H1 (cell line): ENCODE results near the gene SPRR1A. TPM values are rescaled to one million over a fixed set of nuclear protein-coding genes. Genes with fewer than 3 reads are reported as not detected.

ENCODE experiments used
- CTCF ChIA-PET: fragments of 300-600 bp; sonication (Branson Sonifier 250); formaldehyde crosslinking; loops from one replicate; lab custom pipeline; 2021; ENCODE audit not compliant: partially characterized antibody; lab: Charles Lee
- POLR2A ChIA-PET: fragments of 300-600 bp; sonication (Branson Sonifier 250); formaldehyde crosslinking; loops from one replicate; lab custom pipeline; 2021; ENCODE audit warnings: inconsistent platforms; ENCODE audit not compliant: partially characterized antibody; lab: Charles Lee
- DNase-seq, 2 experiments: peaks; one replicate each; pipeline versions ENCODE4 v3.0.0 to v3.0.0-alpha.2; 2010 to 2022; ENCODE audit warnings: low spot score in 2 of 2, low read depth in 1 of 2, mixed read lengths in 1 of 2
- FAIRE-seq: peaks from 2 replicates; lab custom pipeline; 2011; peaks lifted over from hg19 to GRCh38; lab: Jason Lieb, UNC
- H2AFZ ChIP-seq: 2 replicates; pipeline ENCODE4 v1.8.1; 2012; ENCODE audit warnings: low read length, inconsistent platforms
- H2AK5ac ChIP-seq: 2 replicates; pipeline ENCODE4 v1.6.1; 2013; ENCODE audit warnings: low read depth, low read length
- H2BK120ac ChIP-seq: replicated peaks from 2 replicates; pipeline ENCODE3; 2013; ENCODE audit warnings: low read depth, low read length, inconsistent platforms
- H2BK12ac ChIP-seq: 2 replicates; pipeline ENCODE4 v1.6.1; 2013; ENCODE audit warnings: low read depth, low read length
- H2BK15ac ChIP-seq: 2 replicates; pipeline ENCODE4 v1.6.1; 2013; ENCODE audit warnings: low read length
- H2BK20ac ChIP-seq: 2 replicates; pipeline ENCODE4 v1.6.1; 2013; ENCODE audit warnings: low read length
- H2BK5ac ChIP-seq: 2 replicates; pipeline ENCODE4 v1.6.1; 2013; ENCODE audit warnings: low read depth, low read length
- H3K14ac ChIP-seq: 2 replicates; pipeline ENCODE4 v1.6.1; 2013; ENCODE audit warnings: inconsistent platforms; ENCODE audit not compliant: insufficient read length
- H3K18ac ChIP-seq: 2 replicates; pipeline ENCODE4 v1.6.1; 2013; ENCODE audit warnings: low read length; ENCODE audit errors: extremely low read depth
- H3K23ac ChIP-seq: 2 replicates; pipeline ENCODE4 v1.6.1; 2013; ENCODE audit warnings: inconsistent platforms; ENCODE audit not compliant: insufficient read length
- H3K23me2 ChIP-seq: 2 replicates; pipeline ENCODE4 v1.6.1; 2013; ENCODE audit warnings: low read depth, low read length
- H3K27ac ChIP-seq: 2 replicates; pipeline ENCODE4 v1.6.1; 2011; ENCODE audit warnings: low read depth, low read length, inconsistent platforms
- H3K27me3 ChIP-seq, 4 experiments: replicated peaks in 1 of 4; 1 replicate in 1 of 4; 2 replicates in 3 of 4; pipeline versions ENCODE4 v1.6.1 to v1.8.1; 2011 to 2013; ENCODE audit warnings: low read length in 3 of 4, mild to moderate bottlenecking in 3 of 4, inconsistent platforms in 2 of 4, mixed read lengths in 2 of 4, moderate library complexity in 1 of 4; ENCODE audit not compliant: control insufficient read depth in 3 of 4, insufficient read depth in 3 of 4; ENCODE audit errors: extremely low read depth in 1 of 4
- H3K36me3 ChIP-seq, 4 experiments: 2 replicates each; pipeline versions ENCODE4 v1.6.1 to v1.8.1; 2011 to 2013; ENCODE audit warnings: mild to moderate bottlenecking in 4 of 4, low read length in 3 of 4, moderate library complexity in 2 of 4, control low read depth in 1 of 4, inconsistent platforms in 1 of 4; ENCODE audit not compliant: insufficient read depth in 4 of 4, control insufficient read depth in 2 of 4
- H3K4ac ChIP-seq: replicated peaks from 2 replicates; pipeline ENCODE3; 2013; ENCODE audit warnings: low read length, low read depth, mixed read lengths, inconsistent platforms; ENCODE audit not compliant: insufficient read length
- H3K4me1 ChIP-seq, 4 experiments: replicated peaks in 1 of 4; 1 replicate in 1 of 4; 2 replicates in 3 of 4; pipeline versions ENCODE4 v1.6.1 to v1.8.1; 2011 to 2013; ENCODE audit warnings: low read length in 3 of 4, inconsistent platforms in 2 of 4, mixed read lengths in 1 of 4; ENCODE audit not compliant: insufficient read depth in 4 of 4, control insufficient read depth in 3 of 4
- H3K4me2 ChIP-seq, 2 experiments: 2 replicates each; pipeline versions ENCODE4 v1.6.1 to v1.8.1; 2011 to 2013; ENCODE audit warnings: low read depth in 2 of 2, low read length in 2 of 2, control low read depth in 1 of 2, inconsistent platforms in 1 of 2, mild to moderate bottlenecking in 1 of 2; ENCODE audit not compliant: insufficient read depth in 1 of 2
- H3K4me3 ChIP-seq, 4 experiments: fragments of 200-600, 300-600 bp in 1 of 4; sonication (generic), shearing (Covaris generic), sonication (Bioruptor Twin) in 1 of 4; 2 replicates each; pipeline versions ENCODE4 v1.5.1 to v1.8.1; 2011 to 2016; ENCODE audit warnings: low read length in 4 of 4, low read depth in 3 of 4, control low read depth in 2 of 4, inconsistent platforms in 2 of 4, mild to moderate bottlenecking in 2 of 4, mixed read lengths in 1 of 4, moderate library complexity in 1 of 4; ENCODE audit not compliant: insufficient read depth in 2 of 4; ENCODE audit errors: extremely low read depth in 1 of 4
- H3K56ac ChIP-seq: replicated peaks from 2 replicates; pipeline ENCODE3; 2013; ENCODE audit warnings: low read depth, mild to moderate bottlenecking, mixed read lengths, low read length, inconsistent platforms; ENCODE audit not compliant: insufficient read length
- H3K79me1 ChIP-seq: 2 replicates; pipeline ENCODE4 v1.6.1; 2013; ENCODE audit warnings: low read depth, low read length, control low read depth
- H3K79me2 ChIP-seq, 2 experiments: 2 replicates each; pipeline versions ENCODE4 v1.6.1 to v1.8.1; 2012 to 2013; ENCODE audit warnings: low read length in 2 of 2, mild to moderate bottlenecking in 2 of 2, inconsistent platforms in 1 of 2; ENCODE audit not compliant: insufficient read depth in 2 of 2, control insufficient read depth in 1 of 2
- H3K9ac ChIP-seq, 4 experiments: replicated peaks in 1 of 4; 1 replicate in 1 of 4; 2 replicates in 3 of 4; pipeline versions ENCODE4 v1.6.1 to v1.8.1; 2011 to 2013; ENCODE audit warnings: low read depth in 3 of 4, low read length in 3 of 4, control low read depth in 2 of 4, mild to moderate bottlenecking in 2 of 4, moderate library complexity in 2 of 4, inconsistent platforms in 1 of 4; ENCODE audit errors: extremely low read depth in 1 of 4
- H3K9me3 ChIP-seq, 2 experiments: 2 replicates each; pipeline versions ENCODE4 v1.6.1 to v1.8.1; 2012 to 2013; ENCODE audit warnings: mild to moderate bottlenecking in 2 of 2, moderate library complexity in 2 of 2, control low read depth in 1 of 2, inconsistent platforms in 1 of 2, low read depth in 1 of 2, low read length in 1 of 2, mixed read lengths in 1 of 2; ENCODE audit not compliant: insufficient read depth in 2 of 2
- H4K20me1 ChIP-seq, 2 experiments: replicated peaks in 1 of 2; 2 replicates each; pipeline versions ENCODE3 to v1.8.1; 2011 to 2013; ENCODE audit warnings: inconsistent platforms in 2 of 2, low read length in 2 of 2, mild to moderate bottlenecking in 1 of 2; ENCODE audit not compliant: insufficient read depth in 2 of 2, control insufficient read depth in 1 of 2
- H4K5ac ChIP-seq: 2 replicates; pipeline ENCODE4 v1.6.1; 2013; ENCODE audit warnings: low read length, low read depth, mixed read lengths, inconsistent platforms; ENCODE audit not compliant: insufficient read length
- H4K8ac ChIP-seq: 2 replicates; pipeline ENCODE4 v1.8.0; 2013; ENCODE audit warnings: mild to moderate bottlenecking, moderate library complexity, low read length, inconsistent platforms; ENCODE audit not compliant: insufficient read depth; ENCODE audit errors: extremely low read depth
- H4K91ac ChIP-seq: replicated peaks from 2 replicates; pipeline ENCODE3; 2013; ENCODE audit warnings: low read length, mixed read lengths, inconsistent platforms; ENCODE audit not compliant: insufficient read length
- CHD1 ChIP-seq: IDR thresholded peaks from 2 replicates; pipeline ENCODE4 v1.6.1; 2012; ENCODE audit warnings: low read depth, low read length, improper control_type of control experiment
- GTF2F1 ChIP-seq: IDR thresholded peaks from 2 replicates; pipeline ENCODE4 v1.6.1; 2012; ENCODE audit warnings: low read depth, low read length, improper control_type of control experiment, borderline replicate concordance
- JUND ChIP-seq: IDR thresholded peaks from 2 replicates; pipeline ENCODE4 v1.6.1; 2011; ENCODE audit warnings: mild to moderate bottlenecking, improper control_type of control experiment, low read length
- KDM5A ChIP-seq: fragments of 200-600 bp; IDR thresholded peaks from 2 replicates; pipeline ENCODE4 v1.7.1; 2012; ENCODE audit warnings: mild to moderate bottlenecking, low read length, inconsistent platforms, mixed read lengths
- PHF8 ChIP-seq: fragments of 200-600 bp; sonication (generic); conservative IDR thresholded peaks from 2 replicates; pipeline ENCODE4 v1.7.1; 2012; ENCODE audit warnings: low read depth, mild to moderate bottlenecking, inconsistent platforms, low read length, moderate library complexity
- RFX5 ChIP-seq: IDR thresholded peaks from 2 replicates; pipeline ENCODE4 v1.6.1; 2011; ENCODE audit warnings: low read depth, low read length, improper control_type of control experiment, borderline replicate concordance
- RNF2 ChIP-seq: fragments of 200-900, 300-1000 bp; sonication (generic); IDR thresholded peaks from 2 replicates; pipeline ENCODE4 v1.7.1; 2016; ENCODE audit warnings: borderline replicate concordance, low read depth, mild to moderate bottlenecking, antibody characterized with exemption, low read length; ENCODE audit not compliant: poor library complexity, severe bottlenecking; ENCODE audit errors: missing control alignments
- SIN3A ChIP-seq, 2 experiments: IDR thresholded peaks in 1 of 2; conservative IDR thresholded peaks in 1 of 2; 2 replicates each; pipeline ENCODE4 v1.6.1; 2011 to 2012; ENCODE audit warnings: low read length in 2 of 2, improper control_type of control experiment in 1 of 2, low read depth in 1 of 2, mild to moderate bottlenecking in 1 of 2
- SP1 ChIP-seq: IDR thresholded peaks from 2 replicates; pipeline ENCODE4 v1.6.1; 2011; ENCODE audit warnings: low read depth, low read length
- SP4 ChIP-seq: IDR thresholded peaks from 2 replicates; pipeline ENCODE4 v1.6.1; 2012; ENCODE audit warnings: low read length, inconsistent platforms
- TAF1 ChIP-seq: IDR thresholded peaks from 2 replicates; pipeline ENCODE4 v1.6.1; 2011; ENCODE audit warnings: mild to moderate bottlenecking, low read depth, low read length
- TCF12 ChIP-seq: IDR thresholded peaks from 2 replicates; pipeline ENCODE4 v1.6.1; 2011; ENCODE audit warnings: low read depth, mild to moderate bottlenecking, low read length
- YY1 ChIP-seq: IDR thresholded peaks from 2 replicates; pipeline ENCODE4 v1.6.1; 2011; ENCODE audit warnings: low read depth, mild to moderate bottlenecking, low read length
- ZNF274 ChIP-seq: IDR thresholded peaks from 2 replicates; pipeline ENCODE4 v1.7.0; 2012; ENCODE audit warnings: low read length, borderline replicate concordance; ENCODE audit errors: extremely low read depth
- WGBS, 2 experiments: shearing (Covaris generic) in 1 of 2; methylation state at CpG; one replicate each; pipeline versions ENCODE4 v1.1.6 to v1.1.7; 2013 to 2015; ENCODE audit warnings: low lambda C conversion rate in 2 of 2, mixed read lengths in 2 of 2, inconsistent platforms in 1 of 2, low coverage in 1 of 2, missing lambda C conversion rate in 1 of 2; ENCODE audit not compliant: insufficient replicate concordance in 2 of 2, insufficient coverage in 1 of 2, insufficient read length in 1 of 2; ENCODE audit errors: extremely low coverage in 1 of 2, missing lambda C conversion rate in 1 of 2; 5-methylcytosine and 5-hydroxymethylcytosine counted together
- polyA plus RNA-seq, 7 experiments: library from polyadenylated mRNA; depleted of rRNA in 3 of 7; stranded (reverse) in 5 of 7; unstranded in 2 of 7; fragments of >200 nt in 5 of 7; fragments of 200-250 nt in 2 of 7; gene quantifications; 1 replicate in 5 of 7; 2 replicates in 1 of 7; 4 replicates in 1 of 7; pipeline versions ENCODE4 v1.2.1 to v1.2.3, GENCODE V29; 2011 to 2013; ENCODE audit warnings: missing spikeins in 2 of 7, mixed read lengths in 2 of 7
- total RNA-seq: library from RNA; stranded (reverse); fragmentation: NEBNext Ultra II Directional; extraction: Animal tissue kit (Norgen Biotek cat#: 25700); gene quantifications from 2 replicates; pipeline ENCODE4 v1.2.1, GENCODE V29; 2021
- TF ChIP-seq, protein P1 (sequence below): IDR thresholded peaks from 2 replicates; pipeline ENCODE4 v1.6.1; 2011; ENCODE audit warnings: low read depth, mild to moderate bottlenecking, low read length; ENCODE audit not compliant: insufficient read depth

Gene SPRR1A
- total and polyA plus RNA-seq, 2 of the 8 experiments (the other 6 are each of a cell fraction or from before 2014, with no cell fraction given) = not detected

DNA sequence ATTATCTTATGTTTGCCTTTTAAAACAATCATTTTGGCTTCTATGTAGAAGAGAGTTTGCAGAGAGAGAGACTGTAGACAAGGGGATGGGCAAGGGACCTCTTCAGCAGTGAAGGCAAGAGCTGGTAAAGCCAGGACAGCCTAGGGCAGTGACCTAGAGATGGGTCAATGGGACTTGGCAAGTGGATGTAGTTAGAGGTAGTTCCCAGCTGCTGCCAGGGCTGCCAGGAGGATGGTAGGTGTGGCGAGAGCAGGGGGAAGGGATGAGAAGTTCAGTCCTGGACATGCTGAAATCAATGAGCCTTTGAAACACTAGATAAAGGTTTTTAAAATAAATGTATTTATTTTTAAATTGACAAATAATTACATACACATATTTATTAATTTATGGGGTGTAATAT is 43.3 kb upstream of the SPRR1A start:
- no peaks in the 10 kb centered on the region for H3K79me1 ChIP-seq
- DNase-seq (no peak), FAIRE-seq (no peak)
- H3K14ac ChIP-seq = no peak overlapping the region
- no peaks in the 10 kb centered on the region for H3K79me2 ChIP-seq
- H2BK5ac ChIP-seq = no peak overlapping the region
- no peak overlapping the region for H2AK5ac ChIP-seq
- H3K4ac ChIP-seq = no peak overlapping the region
- H2BK15ac ChIP-seq = no peak overlapping the region
- no peak overlapping the region for H3K18ac ChIP-seq
- ChIA-PET POLR2A (no interaction called here), CTCF (no interaction called here)
- H3K27ac ChIP-seq = no peak overlapping the region
- H2AFZ ChIP-seq = no peak overlapping the region
- no peaks in the 10 kb centered on the region for H3K4me1 ChIP-seq
- H4K20me1 ChIP-seq = no peaks in the 10 kb centered on the region
- no peak overlapping the region for H3K9ac ChIP-seq
- H4K91ac ChIP-seq = no peak overlapping the region
- no peak overlapping the region for H3K4me2 ChIP-seq
- no peak overlapping the region for H2BK120ac ChIP-seq
- 94% methylated on average over 1 of the region's 1 CpG; no CpG with 5 or more reads in 1 of the 2 experiments for WGBS, 2 experiments
- no peak overlapping the region for H2BK12ac ChIP-seq
- H3K4me3 ChIP-seq = no peak overlapping the region
- H3K9me3 ChIP-seq = no peaks in the 10 kb centered on the region
- H3K27me3 ChIP-seq = no peaks in the 10 kb centered on the region
- H4K8ac ChIP-seq = no peak overlapping the region
- no peak overlapping the region for H2BK20ac ChIP-seq
- H3K23me2 ChIP-seq = no peaks in the 10 kb centered on the region; the same call in 1 of the 2 replicates
- no peak overlapping the region for H3K56ac ChIP-seq
- H3K36me3 ChIP-seq = no peaks in the 10 kb centered on the region
- no peak overlapping the region for H3K23ac ChIP-seq
- no peak overlapping the region for H4K5ac ChIP-seq
- TF ChIP-seq TAF1 = no peak
- TF ChIP-seq ZNF274 = no peak
- TF ChIP-seq SP4 = no peak
- TF ChIP-seq CHD1 = no peak
- no peak for TF ChIP-seq SIN3A (conservative IDR thresholded peaks at IDR 0.05 in 1 of 2, IDR thresholded peaks at IDR 0.05 in 1 of 2; ENCODE audit: low read depth in 1 of 2, low read length in 2 of 2)
- TF ChIP-seq, protein P1, sequence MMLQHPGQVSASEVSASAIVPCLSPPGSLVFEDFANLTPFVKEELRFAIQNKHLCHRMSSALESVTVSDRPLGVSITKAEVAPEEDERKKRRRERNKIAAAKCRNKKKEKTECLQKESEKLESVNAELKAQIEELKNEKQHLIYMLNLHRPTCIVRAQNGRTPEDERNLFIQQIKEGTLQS = no peak
- TF ChIP-seq SP1 = no peak
- TF ChIP-seq GTF2F1 = no peak
- no peak for TF ChIP-seq YY1
- TF ChIP-seq PHF8 = no peak
- TF ChIP-seq RNF2 = no peak
- no peak for TF ChIP-seq TCF12
- TF ChIP-seq JUND = no peak
- no peak for TF ChIP-seq RFX5
- no peak for TF ChIP-seq KDM5A
